ENCODE measurements around the gene PCARE.

DNA sequence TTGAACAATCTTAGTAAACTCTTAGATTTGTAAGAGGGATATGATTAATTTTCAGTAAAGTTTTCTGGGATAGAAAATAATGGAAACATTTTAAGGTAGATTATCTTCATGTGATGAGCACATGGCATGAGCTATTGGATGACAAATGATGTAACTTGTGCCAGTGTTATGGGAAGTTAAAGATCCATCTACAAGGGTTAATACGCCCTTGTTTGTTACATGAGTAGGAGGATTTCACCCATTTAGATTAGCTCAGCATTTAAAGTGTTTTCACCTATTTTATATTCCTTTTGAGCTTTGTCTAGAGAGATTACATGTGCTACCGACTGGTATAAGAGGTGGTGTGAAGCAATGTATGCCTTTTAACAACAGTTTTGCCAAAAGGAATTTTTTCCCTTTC lies 46.5 kb upstream of the PCARE start:
- TF ChIP-seq BHLHE40 (IDR thresholded peaks at IDR 0.05; ENCODE audit: borderline replicate concordance) (no peak), HDGF (IDR thresholded peaks at IDR 0.05; ENCODE audit: borderline replicate concordance) (no peak), ARNT (IDR thresholded peaks at IDR 0.05) (no peak), FOXA1 (IDR thresholded peaks at IDR 0.05) (no peak), ZNF384 (IDR thresholded peaks at IDR 0.05) (no peak), SUZ12 (IDR thresholded peaks at IDR 0.05) (no peak), TARDBP (IDR thresholded peaks at IDR 0.05) (no peak), SP1 (IDR thresholded peaks at IDR 0.05) (no peak), NFRKB (IDR thresholded peaks at IDR 0.05) (no peak), FOXM1 (IDR thresholded peaks at IDR 0.05; ENCODE audit: borderline replicate concordance) (no peak), L3MBTL2 (conservative IDR thresholded peaks at IDR 0.05) (no peak), ELF4 (IDR thresholded peaks at IDR 0.05) (no peak)
- TF ChIP-seq, protein P1, sequence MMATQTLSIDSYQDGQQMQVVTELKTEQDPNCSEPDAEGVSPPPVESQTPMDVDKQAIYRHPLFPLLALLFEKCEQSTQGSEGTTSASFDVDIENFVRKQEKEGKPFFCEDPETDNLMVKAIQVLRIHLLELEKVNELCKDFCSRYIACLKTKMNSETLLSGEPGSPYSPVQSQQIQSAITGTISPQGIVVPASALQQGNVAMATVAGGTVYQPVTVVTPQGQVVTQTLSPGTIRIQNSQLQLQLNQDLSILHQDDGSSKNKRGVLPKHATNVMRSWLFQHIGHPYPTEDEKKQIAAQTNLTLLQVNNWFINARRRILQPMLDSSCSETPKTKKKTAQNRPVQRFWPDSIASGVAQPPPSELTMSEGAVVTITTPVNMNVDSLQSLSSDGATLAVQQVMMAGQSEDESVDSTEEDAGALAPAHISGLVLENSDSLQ (IDR thresholded peaks at IDR 0.05): no peak

Measured in HEK293T (cell line).